Measurements from ENCODE around the gene NOP9. TPM values are rescaled to one million over a fixed set of nuclear protein-coding genes. Genes with fewer than 3 reads are reported as not detected.

Gene NOP9
- polyA plus RNA-seq, 2 donors: 9.3 to 10.8 TPM

DNA sequence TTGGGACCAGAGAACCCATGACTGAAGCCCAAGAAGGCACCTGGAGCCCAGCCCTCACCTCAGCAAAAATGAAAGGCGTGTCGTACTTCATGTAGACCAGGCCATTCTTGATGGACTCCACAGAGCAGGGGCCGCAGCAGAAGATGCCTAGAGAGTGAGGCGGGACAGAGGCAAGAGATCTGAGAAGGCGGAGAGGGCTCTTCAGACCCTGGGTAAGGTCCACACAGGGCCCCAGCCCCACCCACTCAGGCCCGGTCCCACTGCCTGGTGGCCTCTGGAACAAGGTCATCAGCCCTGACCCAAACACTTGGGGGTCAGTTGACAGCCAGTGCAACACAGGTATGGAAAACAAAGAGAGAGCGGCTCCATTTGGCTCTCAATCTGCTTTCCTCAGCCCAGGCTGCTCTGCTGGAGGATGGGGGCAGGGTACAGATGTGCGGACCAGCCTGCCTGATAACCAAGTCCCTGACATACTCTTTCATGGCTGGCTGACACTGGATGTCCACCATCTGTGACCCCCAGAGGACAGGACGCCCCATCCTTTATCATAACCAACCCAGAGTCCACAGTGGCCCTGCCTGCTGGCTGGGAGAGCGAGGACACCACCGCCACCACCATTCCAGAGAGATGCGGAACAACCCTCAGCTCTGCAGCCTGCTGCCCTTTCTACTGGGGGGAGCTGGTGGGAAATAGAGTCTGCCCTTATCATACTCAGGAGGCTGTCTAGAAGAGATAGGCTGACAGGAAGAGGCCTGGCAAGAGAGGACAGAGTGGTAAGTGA, 43.5 kb upstream of the NOP9 start:
- WGBS, 2 donors: 92 to 96% methylated on average over 12 of the region's 12 CpGs
- Histone ChIP-seq H3K27me3 (ENCODE audit: control insufficient read depth in 1 of 2, insufficient read depth in 2 of 2, low read length in 2 of 2) (no peaks in the 10 kb centered on the region), H3K36me3 (ENCODE audit: control insufficient read depth in 2 of 2, insufficient read depth in 2 of 2, low read length in 1 of 2) (peaks cover 3 to 68% of the 10 kb centered on the region in 2 donors), H3K9me3 (ENCODE audit: control insufficient read depth in 2 of 2, insufficient read depth in 1 of 2, low read depth in 1 of 2, low read length in 1 of 2) (no peaks in the 10 kb centered on the region), H3K4me1 (ENCODE audit: control insufficient read depth in 2 of 2, insufficient read depth in 2 of 2, low read length in 1 of 2) (peaks cover 2 to 22% of the 10 kb centered on the region in 2 donors), H3K4me3 (ENCODE audit: low read depth in 1 of 2, low read length in 2 of 2) (no peak overlapping the region), H3K27ac (ENCODE audit: low read depth in 2 of 2, low read length in 1 of 2) (no peak overlapping the region)

DNA sequence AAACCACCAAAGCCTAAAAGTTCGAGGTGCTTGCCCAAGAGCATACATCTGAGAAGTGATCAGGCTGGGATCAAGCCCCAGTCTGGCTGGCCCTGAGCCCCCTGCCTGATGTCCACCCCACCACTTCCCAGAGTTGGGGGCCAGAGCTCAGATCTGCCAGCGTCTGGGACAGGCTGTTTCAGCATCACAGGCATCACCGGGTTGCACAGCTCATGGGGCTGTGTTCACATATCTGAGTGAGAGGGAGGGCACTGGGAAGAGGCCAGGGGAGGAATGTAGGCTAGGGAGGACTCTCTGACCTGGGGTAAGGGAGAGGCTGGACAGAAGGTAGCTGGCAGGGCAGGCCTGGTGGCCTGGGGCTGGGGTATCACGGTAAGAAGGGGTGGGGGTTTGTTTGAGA, 42.7 kb upstream of the NOP9 start:
- Histone ChIP-seq H3K36me3 (ENCODE audit: control insufficient read depth in 2 of 2, insufficient read depth in 2 of 2, low read length in 1 of 2) (peaks cover 3 to 66% of the 10 kb centered on the region in 2 donors), H3K9me3 (ENCODE audit: control insufficient read depth in 2 of 2, insufficient read depth in 1 of 2, low read depth in 1 of 2, low read length in 1 of 2) (no peaks in the 10 kb centered on the region), H3K4me3 (ENCODE audit: low read depth in 1 of 2, low read length in 2 of 2) (peak overlapping the region in 1 of 2 donors; percentile 2), H3K27ac (ENCODE audit: low read depth in 2 of 2, low read length in 1 of 2) (peak overlapping the region in 1 of 2 donors; percentile 34), H3K4me1 (ENCODE audit: control insufficient read depth in 2 of 2, insufficient read depth in 2 of 2, low read length in 1 of 2) (peaks cover 2 to 22% of the 10 kb centered on the region in 2 donors), H3K27me3 (ENCODE audit: control insufficient read depth in 1 of 2, insufficient read depth in 2 of 2, low read length in 2 of 2) (no peaks in the 10 kb centered on the region)
- 81 to 85% methylated on average over 4 of the region's 4 CpGs for WGBS, 2 donors

DNA sequence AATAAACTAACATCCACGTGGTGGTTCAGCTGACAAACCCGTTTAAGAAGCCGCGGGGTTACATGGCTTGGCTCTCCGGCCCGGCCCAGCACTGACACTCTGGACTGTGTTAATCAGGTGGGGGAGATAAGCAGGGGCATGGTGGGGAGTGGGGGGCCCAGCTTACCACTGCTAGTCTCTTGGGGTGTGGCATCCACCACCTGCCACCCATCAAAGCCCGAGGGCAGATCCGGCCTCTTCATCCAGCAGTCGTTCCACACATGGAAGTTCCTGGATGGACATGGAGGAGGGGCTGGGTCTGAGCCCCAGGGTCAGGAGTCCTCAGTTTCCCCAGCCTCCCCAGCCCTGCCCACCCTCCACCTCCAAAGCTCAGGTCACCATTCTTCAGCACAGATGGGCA, 41.5 kb upstream of the NOP9 start:
- Histone ChIP-seq H3K27me3 (ENCODE audit: control insufficient read depth in 1 of 2, insufficient read depth in 2 of 2, low read length in 2 of 2) (no peaks in the 10 kb centered on the region), H3K9me3 (ENCODE audit: control insufficient read depth in 2 of 2, insufficient read depth in 1 of 2, low read depth in 1 of 2, low read length in 1 of 2) (no peaks in the 10 kb centered on the region), H3K27ac (ENCODE audit: low read depth in 2 of 2, low read length in 1 of 2) (peak overlapping the region in 1 of 2 donors; percentile 94), H3K4me1 (ENCODE audit: control insufficient read depth in 2 of 2, insufficient read depth in 2 of 2, low read length in 1 of 2) (peaks cover 2 to 20% of the 10 kb centered on the region in 2 donors), H3K4me3 (ENCODE audit: low read depth in 1 of 2, low read length in 2 of 2) (peak overlapping the region; percentile 53 to 62), H3K36me3 (ENCODE audit: control insufficient read depth in 2 of 2, insufficient read depth in 2 of 2, low read length in 1 of 2) (peaks cover 3 to 57% of the 10 kb centered on the region in 2 donors)
- WGBS, 2 donors: 87% methylated on average over 9 of the region's 9 CpGs

DNA sequence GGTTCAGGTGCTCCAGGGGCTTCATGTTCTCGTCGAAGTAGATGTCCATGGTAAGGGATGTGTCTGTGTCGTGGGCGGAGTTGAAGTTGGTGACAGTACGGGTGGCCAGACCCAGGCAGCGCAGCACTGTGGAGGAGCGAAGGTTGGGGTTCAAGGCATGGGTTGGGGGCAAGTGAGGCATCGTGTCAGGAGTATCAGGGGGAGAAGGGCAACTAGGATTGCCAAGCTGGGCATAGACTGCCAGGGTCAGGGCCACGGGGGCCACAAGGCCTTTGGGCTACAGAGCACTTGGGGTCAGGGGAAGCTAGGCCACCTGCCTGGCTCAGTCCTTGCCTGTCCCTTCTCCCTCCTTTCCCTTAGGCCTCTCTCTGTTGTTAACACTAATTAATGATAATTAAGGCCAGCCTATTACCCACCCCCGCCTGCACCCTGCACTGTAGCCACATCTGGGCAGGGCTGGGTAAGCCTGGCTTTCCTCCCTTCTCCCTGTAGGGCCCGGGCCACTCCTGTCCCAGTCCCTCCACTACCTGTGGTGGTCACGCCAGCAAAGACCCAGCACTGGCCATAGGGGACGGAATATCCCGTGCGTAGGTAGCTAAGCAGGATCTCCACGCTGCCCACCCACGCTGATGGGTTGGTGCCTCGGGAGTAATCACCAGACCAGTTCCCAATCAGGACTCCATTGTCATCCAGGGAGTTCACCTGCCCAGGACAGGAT, 40.9 kb upstream of the NOP9 start:
- WGBS, 2 donors: 78 to 79% methylated on average over 18 of the region's 18 CpGs
- Histone ChIP-seq H3K4me1 (ENCODE audit: control insufficient read depth in 2 of 2, insufficient read depth in 2 of 2, low read length in 1 of 2) (peaks cover 2 to 24% of the 10 kb centered on the region in 2 donors), H3K27me3 (ENCODE audit: control insufficient read depth in 1 of 2, insufficient read depth in 2 of 2, low read length in 2 of 2) (no peaks in the 10 kb centered on the region), H3K4me3 (ENCODE audit: low read depth in 1 of 2, low read length in 2 of 2) (peak overlapping the region; percentile 53 to 62), H3K9me3 (ENCODE audit: control insufficient read depth in 2 of 2, insufficient read depth in 1 of 2, low read depth in 1 of 2, low read length in 1 of 2) (no peaks in the 10 kb centered on the region), H3K36me3 (ENCODE audit: control insufficient read depth in 2 of 2, insufficient read depth in 2 of 2, low read length in 1 of 2) (peaks cover 3 to 56% of the 10 kb centered on the region in 2 donors), H3K27ac (ENCODE audit: low read depth in 2 of 2, low read length in 1 of 2) (peak overlapping the region; percentile 72 to 94)

DNA sequence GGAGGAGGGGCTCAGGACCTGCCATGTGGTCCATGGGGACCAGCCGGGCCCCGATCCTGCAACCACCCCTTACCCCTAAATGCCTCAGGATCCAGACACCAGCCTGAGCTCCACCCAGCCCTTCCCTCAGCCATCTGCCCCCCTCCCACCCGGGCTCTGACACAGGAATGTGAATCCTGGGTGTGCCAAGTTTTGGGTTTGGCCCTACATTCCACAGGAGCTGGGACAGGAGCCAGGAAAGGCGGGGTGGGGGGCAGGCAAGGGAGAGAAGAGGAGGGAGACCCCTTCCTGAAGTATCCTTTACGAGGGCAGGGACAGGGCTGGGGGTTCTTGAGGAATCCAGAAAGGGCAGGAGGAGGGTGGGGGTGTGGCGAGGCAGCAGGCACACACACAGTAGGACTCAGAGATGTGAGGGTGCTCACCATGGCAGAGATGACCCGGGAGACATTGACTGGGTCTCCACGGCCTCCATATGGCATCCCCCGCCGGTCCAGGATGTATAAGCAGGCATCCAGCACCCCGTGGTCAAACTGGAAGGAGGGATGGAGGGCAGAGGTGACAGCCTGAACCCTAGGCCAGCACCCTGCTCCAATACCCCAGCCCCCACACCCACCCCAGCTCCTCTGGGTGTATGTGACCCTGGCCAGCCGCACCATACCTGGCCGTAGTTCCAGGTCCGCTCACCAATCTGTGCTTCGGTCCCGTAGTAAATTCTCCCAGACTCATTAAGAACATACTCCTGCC, 40.2 kb upstream of the NOP9 start:
- WGBS, 2 donors: 65 to 70% methylated on average over 15 to 16 of the region's 16 CpGs
- Histone ChIP-seq H3K4me1 (ENCODE audit: control insufficient read depth in 2 of 2, insufficient read depth in 2 of 2, low read length in 1 of 2) (peaks cover 2 to 24% of the 10 kb centered on the region in 2 donors), H3K36me3 (ENCODE audit: control insufficient read depth in 2 of 2, insufficient read depth in 2 of 2, low read length in 1 of 2) (peaks cover 3 to 51% of the 10 kb centered on the region in 2 donors), H3K4me3 (ENCODE audit: low read depth in 1 of 2, low read length in 2 of 2) (peak overlapping the region; percentile 53 to 62), H3K27me3 (ENCODE audit: control insufficient read depth in 1 of 2, insufficient read depth in 2 of 2, low read length in 2 of 2) (no peaks in the 10 kb centered on the region), H3K9me3 (ENCODE audit: control insufficient read depth in 2 of 2, insufficient read depth in 1 of 2, low read depth in 1 of 2, low read length in 1 of 2) (no peaks in the 10 kb centered on the region), H3K27ac (ENCODE audit: low read depth in 2 of 2, low read length in 1 of 2) (peak overlapping the region; percentile 94 to 95)

DNA sequence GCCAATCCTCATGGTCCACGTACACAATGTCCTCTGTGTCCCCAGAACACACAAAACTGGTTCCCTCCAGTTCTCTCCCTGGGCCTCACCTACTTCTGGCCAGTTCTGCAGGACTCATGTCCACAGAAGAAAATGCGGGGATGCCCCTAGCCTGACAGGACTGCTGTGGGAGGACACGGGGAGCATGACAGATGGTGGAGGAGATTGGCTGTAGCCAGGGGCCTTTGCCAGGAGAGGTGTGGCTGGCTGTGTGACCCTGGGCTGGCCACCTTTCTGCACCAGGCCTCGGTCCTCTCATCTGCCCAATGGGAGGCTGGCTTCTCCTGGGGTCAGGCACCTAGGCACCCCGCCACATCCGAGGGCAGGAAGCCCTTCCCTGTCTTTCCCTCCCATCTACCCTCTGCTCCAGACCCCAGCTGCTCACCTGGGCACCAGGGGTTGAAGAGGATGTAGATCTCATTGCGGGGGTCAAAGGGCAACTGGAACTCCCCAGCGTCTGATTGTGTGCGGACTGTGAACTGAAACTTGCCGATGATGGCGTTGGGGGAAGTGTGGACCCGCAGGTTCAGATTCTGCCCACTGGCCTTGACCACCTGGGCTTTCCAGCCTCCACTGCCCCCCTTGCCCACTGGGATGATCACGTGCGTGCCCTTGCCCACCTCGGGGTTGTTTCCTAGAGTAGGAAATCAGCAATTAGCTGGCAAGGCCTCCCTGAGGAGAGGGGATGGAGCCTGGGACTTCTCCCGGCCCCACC, 39.4 kb upstream of the NOP9 start:
- Histone ChIP-seq H3K36me3 (ENCODE audit: control insufficient read depth in 2 of 2, insufficient read depth in 2 of 2, low read length in 1 of 2) (peaks cover 0 to 43% of the 10 kb centered on the region in 2 donors), H3K4me3 (ENCODE audit: low read depth in 1 of 2, low read length in 2 of 2) (peak overlapping the region; percentile 53 to 62), H3K9me3 (ENCODE audit: control insufficient read depth in 2 of 2, insufficient read depth in 1 of 2, low read depth in 1 of 2, low read length in 1 of 2) (no peaks in the 10 kb centered on the region), H3K27ac (ENCODE audit: low read depth in 2 of 2, low read length in 1 of 2) (peak overlapping the region; percentile 94 to 95), H3K4me1 (ENCODE audit: control insufficient read depth in 2 of 2, insufficient read depth in 2 of 2, low read length in 1 of 2) (peaks cover 2 to 26% of the 10 kb centered on the region in 2 donors), H3K27me3 (ENCODE audit: control insufficient read depth in 1 of 2, insufficient read depth in 2 of 2, low read length in 2 of 2) (no peaks in the 10 kb centered on the region)
- WGBS, 2 donors: 77 to 82% methylated on average over 16 of the region's 16 CpGs

DNA sequence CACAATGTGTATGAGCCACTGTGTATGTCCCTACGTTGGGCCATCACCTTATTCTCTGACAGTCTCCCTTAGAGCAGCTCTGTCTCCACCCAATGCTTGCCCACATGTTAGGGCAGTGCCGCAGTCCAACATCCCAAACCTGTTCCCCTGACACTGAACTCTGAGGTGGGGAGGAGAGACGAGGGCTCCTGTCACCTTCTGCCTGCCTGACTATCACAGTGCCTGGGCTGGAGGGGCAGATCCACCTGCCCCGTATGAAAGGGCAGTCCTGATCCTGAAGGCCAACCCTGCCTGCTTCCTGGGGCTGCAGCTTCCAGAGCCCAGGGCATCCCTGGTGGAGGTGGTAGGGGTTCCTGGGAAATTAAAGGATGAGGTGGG, 38.9 kb upstream of the NOP9 start:
- H3K36me3 ChIP-seq (ENCODE audit: control insufficient read depth in 2 of 2, insufficient read depth in 2 of 2, low read length in 1 of 2): peaks cover 0 to 42% of the 10 kb centered on the region in 2 donors
- H3K27ac ChIP-seq (ENCODE audit: low read depth in 2 of 2, low read length in 1 of 2): peak overlapping the region; percentile 94 to 95
- H3K27me3 ChIP-seq (ENCODE audit: control insufficient read depth in 1 of 2, insufficient read depth in 2 of 2, low read length in 2 of 2): no peaks in the 10 kb centered on the region
- no peaks in the 10 kb centered on the region for H3K9me3 ChIP-seq (ENCODE audit: control insufficient read depth in 2 of 2, insufficient read depth in 1 of 2, low read depth in 1 of 2, low read length in 1 of 2)
- WGBS, 2 donors: 57 to 73% methylated on average over 4 of the region's 4 CpGs
- H3K4me1 ChIP-seq (ENCODE audit: control insufficient read depth in 2 of 2, insufficient read depth in 2 of 2, low read length in 1 of 2): peaks cover 2 to 30% of the 10 kb centered on the region in 2 donors
- H3K4me3 ChIP-seq (ENCODE audit: low read depth in 1 of 2, low read length in 2 of 2): peak overlapping the region; percentile 53 to 62

DNA sequence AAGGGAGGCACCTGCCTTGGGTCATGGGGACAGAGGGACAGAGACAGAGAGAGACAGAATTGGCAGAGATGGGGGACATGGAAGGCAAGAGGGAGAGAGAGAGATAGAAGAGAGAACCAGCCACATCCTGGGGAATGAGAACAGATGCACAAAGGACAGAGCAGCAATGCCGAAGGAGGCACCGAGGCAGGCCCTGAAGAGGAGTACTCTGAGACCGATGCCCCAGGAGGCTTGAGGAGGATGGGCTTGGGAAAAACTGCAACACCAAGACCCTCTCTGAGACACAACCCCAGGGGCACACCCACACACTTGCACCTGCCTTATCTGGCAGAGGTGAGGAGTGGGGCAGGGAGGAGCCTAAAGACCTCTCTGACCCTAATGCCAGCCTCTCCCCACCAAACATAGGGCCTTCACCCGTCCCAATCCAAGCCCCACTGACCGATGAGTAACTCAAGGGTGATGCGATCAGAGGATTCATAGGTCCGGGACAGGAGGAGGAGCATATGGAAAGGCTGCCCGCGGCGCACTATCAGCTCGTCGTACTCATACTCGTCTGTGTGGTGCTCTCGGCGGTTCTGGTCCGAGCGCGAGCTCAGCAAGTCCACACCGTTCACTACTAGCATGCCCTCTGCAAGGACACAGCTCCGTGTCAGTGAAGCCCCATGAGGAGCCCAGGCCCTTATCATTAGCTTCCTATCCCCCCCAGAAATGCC, 38.2 kb upstream of the NOP9 start:
- Histone ChIP-seq H3K27me3 (ENCODE audit: control insufficient read depth in 1 of 2, insufficient read depth in 2 of 2, low read length in 2 of 2) (no peaks in the 10 kb centered on the region), H3K4me3 (ENCODE audit: low read depth in 1 of 2, low read length in 2 of 2) (peak overlapping the region; percentile 53 to 62), H3K36me3 (ENCODE audit: control insufficient read depth in 2 of 2, insufficient read depth in 2 of 2, low read length in 1 of 2) (peaks cover 4 to 41% of the 10 kb centered on the region in 2 donors), H3K9me3 (ENCODE audit: control insufficient read depth in 2 of 2, insufficient read depth in 1 of 2, low read depth in 1 of 2, low read length in 1 of 2) (no peaks in the 10 kb centered on the region), H3K4me1 (ENCODE audit: control insufficient read depth in 2 of 2, insufficient read depth in 2 of 2, low read length in 1 of 2) (peaks cover 2 to 34% of the 10 kb centered on the region in 2 donors), H3K27ac (ENCODE audit: low read depth in 2 of 2, low read length in 1 of 2) (peak overlapping the region; percentile 94 to 95)
- WGBS, 2 donors: 86 to 90% methylated on average over 20 of the region's 20 CpGs

Measured in esophagus (tissue), 2 donors.